Activated gamma-delta T cell treated with anti-CD3 and anti-CD28 coated beads, Interleukin-2, amount 50 U/mL, for 16 hours (primary cell): ENCODE results near the gene TDRD3.

ENCODE experiments used
- DNase-seq: peaks from one replicate; pipeline ENCODE4 v3.0.0-alpha.2; 2020; ENCODE audit warnings: low read depth

The TDRD3 gene

GRCh38 chr13:60454425-60454824 is 57.4 kb downstream of the TDRD3 start:
- DNase-seq, result no peak

GRCh38 chr13:60463787-60464186 is 66.8 kb downstream of the TDRD3 start:
- no peak for DNase-seq

GRCh38 chr13:60467098-60467497 is 70.1 kb downstream of the TDRD3 start:
- no peak for DNase-seq

GRCh38 chr13:60479273-60479672 is 82.3 kb downstream of the TDRD3 start:
- no peak for DNase-seq

- DNase-seq, result no peak
Measured at GRCh38 chr13:60482012-60482411, 85.0 kb downstream of the TDRD3 start.

- DNase-seq, result no peak
Measured at GRCh38 chr13:60484865-60485264, 87.8 kb downstream of the TDRD3 start.

GRCh38 chr13:60491531-60491930 is 94.5 kb downstream of the TDRD3 start:
- no peak for DNase-seq

- no peak for DNase-seq
Measured at GRCh38 chr13:60492187-60492586, 95.2 kb downstream of the TDRD3 start.

- DNase-seq, result no peak
Measured at GRCh38 chr13:60494296-60494695, 97.3 kb downstream of the TDRD3 start.

- DNase-seq, result no peak
Measured at GRCh38 chr13:60501236-60501635, 104.2 kb downstream of the TDRD3 start.

GRCh38 chr13:60509601-60510386 is 112.8 kb downstream of the TDRD3 start:
- DNase-seq, result no peak

GRCh38 chr13:60511637-60512036 is 114.6 kb downstream of the TDRD3 start:
- no peak for DNase-seq

- DNase-seq, result no peak
Measured at GRCh38 chr13:60514891-60515290, 117.9 kb downstream of the TDRD3 start.

- DNase-seq, result no peak
Measured at GRCh38 chr13:60519496-60519895, 122.5 kb downstream of the TDRD3 start.

- DNase-seq, result no peak
Measured at GRCh38 chr13:60520902-60521569, 124.0 kb downstream of the TDRD3 start.

- no peak for DNase-seq
Measured at GRCh38 chr13:60538566-60538965, 141.5 kb downstream of the TDRD3 start.

- no peak for DNase-seq
Measured at GRCh38 chr13:60540276-60540675, 143.3 kb downstream of the TDRD3 start.

- DNase-seq, result no peak
Measured at GRCh38 chr13:60562096-60562780, 165.2 kb downstream of the TDRD3 start.

GRCh38 chr13:60571571-60571970 is 174.6 kb downstream of the TDRD3 start:
- DNase-seq, result no peak

GRCh38 chr13:60572003-60572798 is 175.2 kb downstream of the TDRD3 start:
- DNase-seq, result no peak

GRCh38 chr13:60572855-60573254 is 175.8 kb downstream of the TDRD3 start:
- DNase-seq, result no peak

- no peak for DNase-seq
Measured at GRCh38 chr13:60574735-60575134, 177.7 kb downstream of the TDRD3 start.
